Activated CD4-positive, alpha-beta T cell treated with anti-CD3 and anti-CD28 coated beads, Interleukin-2, Interleukin-4, amounts not matched to agents 100 ng/mL and 50 ng/mL, durations not matched to agents 16 hours and 8 hours (primary cell): ENCODE data around the gene ZNF273.
A peak's percentile ranks its signal among the peaks of the same experiment; 100 is the strongest.
"Not testable (repeated sequence)": the region's sequence is repeated elsewhere in the genome, so short reads cannot be mapped to it uniquely, and the experiment has no call there.

Source experiments
- DNase-seq: peaks from one replicate; pipeline ENCODE4 v3.0.0-alpha.2; 2020; ENCODE audit warnings: low spot score

Gene ZNF273

GRCh38 chr7:64946772-64947171 lies 43.7 kb downstream of the ZNF273 start:
- no peak for DNase-seq

GRCh38 chr7:64947252-64948000 lies 44.4 kb downstream of the ZNF273 start:
- DNase-seq: no peak

DNA sequence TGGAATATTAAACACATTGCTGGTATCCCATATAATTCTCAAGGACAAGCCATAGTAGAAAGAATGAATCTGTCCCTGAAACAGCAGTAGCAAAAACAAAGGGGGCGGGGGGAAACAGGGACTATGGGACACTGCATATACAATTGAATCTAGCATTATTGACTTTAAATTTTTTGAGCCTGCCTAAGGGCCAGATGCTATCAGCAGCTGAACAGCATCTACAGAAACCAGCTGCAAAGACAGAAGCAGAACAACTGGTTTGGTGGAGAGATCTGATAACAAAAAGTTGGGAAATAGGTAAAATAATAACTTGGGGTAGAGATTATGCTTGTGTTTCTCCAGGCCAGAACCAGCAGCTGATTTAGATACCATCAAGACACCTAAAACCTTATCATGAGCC lies 45.7 kb downstream of the ZNF273 start:
- not testable (repeated sequence) for DNase-seq

DNA sequence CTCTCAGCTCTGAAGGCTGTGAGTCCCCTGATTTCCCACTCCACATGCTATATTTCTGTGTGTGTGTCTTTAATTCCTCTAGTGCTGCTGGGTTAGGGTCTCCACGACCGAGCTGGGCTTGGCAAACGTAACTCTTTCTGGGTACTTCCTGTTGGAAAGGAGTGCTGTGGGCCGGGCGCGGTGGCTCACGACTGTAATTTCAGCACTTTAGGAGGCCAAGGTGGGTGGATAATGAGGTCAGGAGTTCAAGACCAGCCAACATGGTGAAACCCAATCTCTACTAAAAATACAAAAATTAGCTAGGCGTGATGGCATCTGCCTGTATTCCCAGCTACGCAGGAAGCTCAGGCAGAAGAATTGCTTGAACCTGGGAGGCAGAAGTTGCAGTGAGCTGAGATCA lies 47.6 kb downstream of the ZNF273 start:
- DNase-seq: not testable (repeated sequence)

DNA sequence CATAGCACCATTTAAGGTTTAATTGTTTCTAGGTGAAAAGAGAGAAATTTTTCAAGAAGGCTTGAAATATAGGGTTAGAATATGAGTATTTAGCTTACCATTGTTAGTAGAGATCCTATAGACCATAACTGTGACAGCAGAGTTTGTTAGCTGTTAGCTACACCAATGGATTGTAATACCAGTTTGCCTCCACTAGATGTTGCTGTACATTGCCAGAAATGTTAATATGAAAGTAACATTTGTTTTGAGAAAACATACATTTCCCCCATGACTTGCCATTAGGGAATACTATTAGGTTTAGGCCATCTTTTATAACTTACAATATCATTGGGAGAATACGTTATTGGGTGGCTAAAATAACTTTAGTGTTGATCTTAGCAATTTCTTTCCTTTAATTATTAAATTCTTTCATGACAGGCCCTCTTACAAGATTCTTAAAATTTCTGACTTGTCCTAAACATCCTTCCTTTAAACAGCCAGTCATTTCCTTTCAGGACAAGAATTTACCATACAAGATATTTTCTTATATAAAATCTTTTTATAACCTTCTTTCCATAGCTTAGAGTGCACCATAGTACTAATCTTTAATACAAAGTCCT lies 48.3 kb downstream of the ZNF273 start:
- DNase-seq: peak; percentile 45

GRCh38 chr7:64959072-64959747 lies 56.1 kb downstream of the ZNF273 start:
- no peak for DNase-seq

- no peak for DNase-seq
These were observed 62.5 kb downstream of the ZNF273 start for GRCh38 chr7:64965594-64965993.

DNA sequence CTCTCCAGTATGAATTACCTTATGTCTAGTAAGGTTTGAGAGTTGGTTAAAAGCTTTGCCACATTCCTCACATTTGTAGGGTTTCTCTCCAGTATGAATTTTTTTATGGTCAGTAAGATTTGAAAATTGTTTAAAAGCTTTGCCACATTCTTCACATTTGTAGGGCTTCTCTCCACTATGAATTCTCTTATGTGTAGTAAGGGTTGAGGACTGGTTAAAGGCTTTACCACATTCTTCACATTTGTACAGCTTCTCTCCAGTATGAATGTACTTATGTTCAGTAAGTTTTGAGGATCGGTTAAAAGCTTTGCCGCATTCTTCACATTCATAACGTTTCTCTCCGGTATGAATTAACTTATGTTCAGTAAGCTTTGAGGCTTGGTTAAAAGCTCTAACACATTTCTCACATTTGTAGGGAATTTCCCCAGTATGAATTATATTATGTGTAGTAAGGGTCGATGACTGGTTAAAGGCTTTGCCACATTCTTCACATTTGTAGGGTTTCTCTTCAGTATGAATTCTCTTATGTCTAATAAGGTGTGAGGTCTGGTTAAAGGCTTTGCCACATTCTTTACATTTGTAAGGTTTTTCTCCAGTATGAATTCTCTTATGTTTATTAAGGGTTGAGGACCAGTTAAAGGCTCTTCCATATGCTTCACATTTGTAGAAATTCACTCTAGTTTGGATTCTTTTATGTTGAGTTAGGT lies 75.6 kb downstream of the ZNF273 start:
- DNase-seq: no peak
